Suprapubic skin (tissue), 3 donors: ENCODE data around the gene ANAPC1.
"Not testable (repeated sequence)": the region's sequence is repeated elsewhere in the genome, so short reads cannot be mapped to it uniquely, and the experiment has no call there.

Source experiments
- CTCF ChIP-seq, 2 donors: fragments of 200-600 bp in 1 of 2; fragments of 450-650 bp in 1 of 2; sonication (generic) in 1 of 2; IDR thresholded peaks; one replicate each; pipeline ENCODE4 v1.5.1; 2016 to 2019; ENCODE audit warnings: antibody characterized with exemption in 2 of 2, mild to moderate bottlenecking in 1 of 2, moderate library complexity in 1 of 2
- POLR2AphosphoS5 ChIP-seq, 3 donors: sonication (generic); formaldehyde crosslinking; IDR thresholded peaks; one replicate each; pipeline ENCODE4 v1.6.1; 2017; ENCODE audit warnings: antibody characterized with exemption in 3 of 3

- TF ChIP-seq CTCF, POLR2AphosphoS5 (IDR thresholded peaks at IDR 0.05): not testable (repeated sequence)
Measured at GRCh38 chr2:111767087-111767486, 116.9 kb downstream of the ANAPC1 start.
